ENCODE data around the gene DGKI. TPM values are rescaled to one million over a fixed set of nuclear protein-coding genes. Genes with fewer than 3 reads are reported as not detected.

Gene DGKI
- total and polyA plus RNA-seq, 9 of the 15 experiments (the other 6 are each of a cell fraction or from before 2014, with no cell fraction given): 0.11 to 0.54 (median 0.15) TPM; not detected in 5

GRCh38 chr7:137583172-137583571 is 263.6 kb downstream of the DGKI start:
- ChIA-PET POLR2A (interaction anchor here (0.8 kb wide), 1 partner anchor 58 kb away, joined by 3 read pairs; no protein-coding TSS in a partner anchor), CTCF (ENCODE audit: low intra/inter-chr PET ratio) (no interaction called here)
- H4K20me1 ChIP-seq (replicated peaks; ENCODE audit: control insufficient read depth, insufficient read depth, low read length): no peaks in the 10 kb centered on the region
- DNase-seq (ENCODE audit: extremely low read depth in 1 of 4, low spot score in 3 of 4) (no peak), FAIRE-seq (no peak), ATAC-seq (no peak)
- no peaks in the 10 kb centered on the region for H3K4me1 ChIP-seq (replicated peaks in 1 of 2; ENCODE audit: control insufficient read depth in 2 of 2, insufficient read depth in 2 of 2, low read length in 2 of 2)
- BruUV-seq (replicated peaks): no TSS peak
- no peak overlapping the region for H3K4me3 ChIP-seq
- H3K27me3 ChIP-seq (ENCODE audit: control insufficient read depth in 2 of 2, insufficient read depth in 2 of 2, low read length in 2 of 2): no peaks in the 10 kb centered on the region
- no peak overlapping the region for H3K9ac ChIP-seq (ENCODE audit: insufficient read depth in 1 of 2, low read depth in 2 of 2, low read length in 2 of 2)
- H3K27ac ChIP-seq (ENCODE audit: extremely low read depth, low read depth, low read length): no peak overlapping the region
- intact Hi-C loops (cut with micrococcal nuclease) (no loop called here), in situ Hi-C loops (cut with MboI) (no loop called here)
- no peaks in the 10 kb centered on the region for H3K9me3 ChIP-seq (replicated peaks; ENCODE audit: control insufficient read depth, insufficient read depth, low read depth, low read length)
- H3K4me2 ChIP-seq (ENCODE audit: insufficient read depth, low read length): no peak overlapping the region
- no peaks in the 10 kb centered on the region for H3K36me3 ChIP-seq (ENCODE audit: control insufficient read depth, insufficient read depth, low read length)
- H3K9me1 ChIP-seq (ENCODE audit: control insufficient read depth, insufficient read depth, low read length): no peaks in the 10 kb centered on the region
- no peaks in the 10 kb centered on the region for H3K79me2 ChIP-seq (ENCODE audit: control insufficient read depth, insufficient read depth, low read length)
- WGBS (ENCODE audit: insufficient coverage, low coverage, missing lambda C conversion rate): 0% methylated on average over 1 of the region's 1 CpG
- H2AFZ ChIP-seq (ENCODE audit: low read depth, low read length): no peak overlapping the region
- TF ChIP-seq NFIX (CRISPR knock-in tag; IDR thresholded peaks at IDR 0.05; ENCODE audit: low read depth) (no peak), NONO (IDR thresholded peaks at IDR 0.05; ENCODE audit: low read depth in 2 of 2, low read length in 1 of 2) (no peak), SIN3A (IDR thresholded peaks at IDR 0.05; ENCODE audit: borderline replicate concordance in 2 of 2, control insufficient read depth in 1 of 2, low read depth in 2 of 2, low read length in 2 of 2) (no peak), IRF2 (CRISPR knock-in tag; IDR thresholded peaks at IDR 0.05) (no peak), HES1 (IDR thresholded peaks at IDR 0.05; ENCODE audit: low read depth) (no peak), TAF15 (IDR thresholded peaks at IDR 0.05; ENCODE audit: low read depth, low read length) (no peak), ZNF717 (CRISPR knock-in tag; IDR thresholded peaks at IDR 0.05) (no peak), ZNF239 (CRISPR knock-in tag; IDR thresholded peaks at IDR 0.05) (no peak), BACH1 (tag; IDR thresholded peaks at IDR 0.05) (no peak), KLF10 (CRISPR knock-in tag; IDR thresholded peaks at IDR 0.05) (no peak), ARNT (IDR thresholded peaks at IDR 0.05) (no peak), ZFP91 (CRISPR knock-in tag; IDR thresholded peaks at IDR 0.05) (no peak), POLR2AphosphoS5 (IDR thresholded peaks at IDR 0.05; ENCODE audit: control insufficient read depth, insufficient read depth, low read depth, low read length) (no peak), E2F6 (IDR thresholded peaks at IDR 0.05; ENCODE audit: borderline replicate concordance in 1 of 2, extremely low read depth in 1 of 2, insufficient read depth in 1 of 2, insufficient read length in 1 of 2, low read depth in 1 of 2, low read length in 1 of 2, poor library complexity in 1 of 2, severe bottlenecking in 1 of 2) (no peak), NR2C1 (IDR thresholded peaks at IDR 0.05) (no peak), NR2C1 (tag; IDR thresholded peaks at IDR 0.05) (no peak)
